WTC11 (cell line): ENCODE data around the gene INPP5A. TPM values are rescaled to one million over a fixed set of nuclear protein-coding genes. Genes with fewer than 3 reads are reported as not detected.

Source experiments
- ATAC-seq: fragments of 200-7000 bp; cut with Tn5 transposase; 2 replicates; pipeline ENCODE4 v1.10.0; 2021; ENCODE audit warnings: mild to moderate bottlenecking, moderate library complexity
- CTCF ChIA-PET: fragments of 300-600 bp; sonication (Branson Sonifier 250); formaldehyde crosslinking; loops from one replicate; lab custom pipeline; 2021; ENCODE audit warnings: antibody characterized with exemption; lab: Charles Lee
- POLR2A ChIA-PET: fragments of 350-600 bp; sonication (Branson Sonifier 250); formaldehyde crosslinking; loops from one replicate; lab custom pipeline; 2021; ENCODE audit warnings: antibody characterized with exemption; lab: Charles Lee
- DNase-seq: peaks from one replicate; pipeline ENCODE4 v3.0.0; 2021; ENCODE audit warnings: low spot score
- H3K27ac Mint-ChIP-seq: 2 replicates; pipeline ENCODE4 v1.8.0; 2021; ENCODE audit warnings: mixed read lengths
- H3K27me3 Mint-ChIP-seq: 2 replicates; pipeline ENCODE4 v1.8.0; 2021; ENCODE audit warnings: low read depth, mild to moderate bottlenecking, moderate library complexity, mixed read lengths
- H3K36me3 Mint-ChIP-seq: 2 replicates; pipeline ENCODE4 v1.8.0; 2021; ENCODE audit warnings: mixed read lengths
- H3K4me1 Mint-ChIP-seq: 2 replicates; pipeline ENCODE4 v1.8.0; 2022; ENCODE audit warnings: mixed read lengths
- H3K4me3 Mint-ChIP-seq: 2 replicates; pipeline ENCODE4 v1.8.0; 2021; ENCODE audit warnings: mild to moderate bottlenecking, moderate library complexity, mixed read lengths
- H3K9me3 Mint-ChIP-seq: 2 replicates; pipeline ENCODE4 v1.8.0; 2021; ENCODE audit warnings: mixed read lengths
- CBFB ChIP-seq: sonication (generic); formaldehyde crosslinking; IDR thresholded peaks from 2 replicates; pipeline ENCODE4 v1.8.1; 2022; ENCODE audit warnings: mild to moderate bottlenecking, low read depth, missing genetic modification reagents
- CREM ChIP-seq: sonication (generic); formaldehyde crosslinking; IDR thresholded peaks from 2 replicates; pipeline ENCODE4 v1.8.1; 2022; ENCODE audit warnings: mild to moderate bottlenecking, missing genetic modification reagents, moderate library complexity
- ELF4 ChIP-seq: sonication (generic); formaldehyde crosslinking; IDR thresholded peaks from 2 replicates; pipeline ENCODE4 v1.8.1; 2022; ENCODE audit warnings: low read depth, mild to moderate bottlenecking, moderate library complexity, missing genetic modification reagents
- ETV6 ChIP-seq: sonication (generic); formaldehyde crosslinking; IDR thresholded peaks from 2 replicates; pipeline ENCODE4 v1.8.1; 2022; ENCODE audit warnings: mild to moderate bottlenecking, missing genetic modification reagents
- FOXP1 ChIP-seq: sonication (generic); formaldehyde crosslinking; IDR thresholded peaks from 2 replicates; pipeline ENCODE4 v1.8.0; 2022; ENCODE audit warnings: missing genetic modification reagents, mild to moderate bottlenecking, moderate library complexity, borderline replicate concordance
- GABPB1 ChIP-seq: sonication (generic); formaldehyde crosslinking; IDR thresholded peaks from 2 replicates; pipeline ENCODE4 v1.8.1; 2023; ENCODE audit warnings: mild to moderate bottlenecking, missing genetic modification reagents
- GRHL2 ChIP-seq: fragments of 250-450 bp; sonication (Bioruptor Pico); IDR thresholded peaks from 2 replicates; pipeline ENCODE4 v1.8.0; 2022; ENCODE audit warnings: mild to moderate bottlenecking, moderate library complexity; ENCODE audit not compliant: insufficient replicate concordance, severe bottlenecking
- HMGA2 ChIP-seq: fragments of 250-450 bp; sonication (Bioruptor Pico); IDR thresholded peaks from 2 replicates; pipeline ENCODE4 v1.4.0; 2021; ENCODE audit warnings: mild to moderate bottlenecking, moderate library complexity
- IRF2 ChIP-seq: sonication (generic); formaldehyde crosslinking; IDR thresholded peaks from 2 replicates; pipeline ENCODE4 v1.8.0; 2022; ENCODE audit warnings: low read depth, missing genetic modification reagents, borderline replicate concordance
- MXD4 ChIP-seq: fragments of 250-450 bp; sonication (Bioruptor Pico); IDR thresholded peaks from 2 replicates; pipeline ENCODE4 v1.8.0; 2021; ENCODE audit warnings: mild to moderate bottlenecking, moderate library complexity, borderline replicate concordance
- NFE2L1 ChIP-seq: sonication (generic); formaldehyde crosslinking; IDR thresholded peaks from 2 replicates; pipeline ENCODE4 v1.8.1; 2023; ENCODE audit warnings: missing genetic modification reagents
- NR1H2 ChIP-seq: sonication (generic); formaldehyde crosslinking; IDR thresholded peaks from 2 replicates; pipeline ENCODE4 v1.9.0; 2021; ENCODE audit warnings: mild to moderate bottlenecking, moderate library complexity, missing genetic modification reagents
- NR3C1 ChIP-seq: sonication (generic); formaldehyde crosslinking; conservative IDR thresholded peaks from 2 replicates; pipeline ENCODE4 v1.8.1; 2023; ENCODE audit warnings: low read depth, mild to moderate bottlenecking, missing genetic modification reagents
- SOX15 ChIP-seq: fragments of 250-450 bp; sonication (Bioruptor Pico); IDR thresholded peaks from 2 replicates; pipeline ENCODE4 v1.9.0; 2021; ENCODE audit warnings: mild to moderate bottlenecking
- TEAD1 ChIP-seq: sonication (generic); formaldehyde crosslinking; IDR thresholded peaks from 2 replicates; pipeline ENCODE4 v1.8.0; 2022; ENCODE audit warnings: mild to moderate bottlenecking, missing genetic modification reagents
- TEAD4 ChIP-seq: sonication (generic); formaldehyde crosslinking; IDR thresholded peaks from 2 replicates; pipeline ENCODE4 v1.8.0; 2022; ENCODE audit warnings: mild to moderate bottlenecking, missing genetic modification reagents
- ZNF263 ChIP-seq: sonication (generic); formaldehyde crosslinking; IDR thresholded peaks from 2 replicates; pipeline ENCODE4 v1.8.1; 2022; ENCODE audit warnings: low read depth, mild to moderate bottlenecking, moderate library complexity, missing genetic modification reagents
- ZNF317 ChIP-seq: sonication (generic); formaldehyde crosslinking; IDR thresholded peaks from 2 replicates; pipeline ENCODE4 v1.8.1; 2023; ENCODE audit warnings: low read depth, mild to moderate bottlenecking, moderate library complexity, missing genetic modification reagents, borderline replicate concordance
- ZNF671 ChIP-seq: fragments of 250-450 bp; sonication (Bioruptor Pico); IDR thresholded peaks from 2 replicates; pipeline ENCODE4 v1.8.0; 2021; ENCODE audit warnings: mild to moderate bottlenecking
- total RNA-seq: library from RNA; stranded (reverse); gene quantifications from 3 replicates; pipeline ENCODE4 v1.2.3, GENCODE V29; 2021
- TF ChIP-seq, protein P1 (sequence below): sonication (generic); formaldehyde crosslinking; IDR thresholded peaks from 2 replicates; pipeline ENCODE4 v1.8.0; 2023; ENCODE audit warnings: missing genetic modification reagents
- TF ChIP-seq, protein P2 (sequence below): sonication (generic); formaldehyde crosslinking; IDR thresholded peaks from 2 replicates; pipeline ENCODE4 v1.8.0; 2023; ENCODE audit warnings: mild to moderate bottlenecking, missing genetic modification reagents
- TF ChIP-seq, protein P3 (sequence below): sonication (generic); formaldehyde crosslinking; IDR thresholded peaks from 2 replicates; pipeline ENCODE4 v1.8.1; 2022; ENCODE audit warnings: missing genetic modification reagents, borderline replicate concordance
- TF ChIP-seq, protein P4 (sequence below): sonication (generic); formaldehyde crosslinking; IDR thresholded peaks from 2 replicates; pipeline ENCODE4 v1.8.0; 2022; ENCODE audit warnings: mild to moderate bottlenecking, missing genetic modification reagents
- TF ChIP-seq, protein P5 (sequence below): sonication (generic); formaldehyde crosslinking; IDR thresholded peaks from 2 replicates; pipeline ENCODE4 v1.8.1; 2023; ENCODE audit warnings: mild to moderate bottlenecking, missing genetic modification reagents, moderate library complexity
- TF ChIP-seq, protein P6 (sequence below): fragments of 250-450 bp; sonication (Bioruptor Pico); IDR thresholded peaks from 2 replicates; pipeline ENCODE4 v1.9.0; 2021; ENCODE audit warnings: moderate library complexity, mild to moderate bottlenecking, inconsistent platforms, borderline replicate concordance
- TF ChIP-seq, protein P7 (sequence below): fragments of 250-450 bp; sonication (Bioruptor Pico); IDR thresholded peaks from 2 replicates; pipeline ENCODE4 v2.1.2; 2022; ENCODE audit warnings: mild to moderate bottlenecking, moderate library complexity

Gene INPP5A
- total RNA-seq, 1 experiment from 2014 or later = 22.1 TPM

DNA sequence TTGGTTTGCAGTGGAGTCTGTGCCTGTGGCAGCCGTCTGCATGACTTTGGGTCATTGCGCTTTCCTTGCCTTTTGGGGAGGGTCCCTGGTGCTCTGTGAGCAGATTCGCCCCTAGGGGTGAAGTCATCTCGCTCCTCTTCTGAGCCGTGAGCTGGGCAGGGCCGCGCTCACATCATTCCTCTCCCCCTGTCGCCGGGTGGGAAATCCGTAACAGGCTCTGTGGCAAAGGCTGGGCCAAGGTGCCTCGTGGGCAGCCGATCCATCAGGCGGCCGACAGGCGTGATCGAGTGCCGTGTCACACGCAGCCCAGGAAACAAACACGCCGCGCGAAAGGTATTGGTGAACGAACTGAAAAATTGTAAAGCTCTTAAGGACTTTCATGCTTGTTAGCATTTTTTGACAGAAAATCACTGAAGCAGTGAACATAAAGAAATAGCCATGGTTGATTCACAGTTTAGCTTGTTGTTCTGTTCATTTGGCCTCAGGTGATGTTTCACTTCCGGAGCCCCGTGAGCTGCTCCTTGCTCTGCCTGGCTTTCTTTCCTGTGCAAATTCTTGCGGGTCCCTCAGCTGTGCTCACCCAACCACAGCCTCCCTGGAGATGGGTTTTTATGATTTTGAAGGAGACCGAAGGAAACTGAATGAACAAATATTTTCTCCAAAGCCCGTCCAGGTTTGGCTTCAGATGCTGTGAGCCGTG is 126.2 kb downstream of the INPP5A start:
- DNase-seq (no peak), ATAC-seq (0 out of 2 replicates have a peak, but pooled peaks have one; percentile 20)
- Mint-ChIP-seq H3K4me1 (no peaks in the 10 kb centered on the region), H3K27me3 (no peaks in the 10 kb centered on the region), H3K4me3 (no peak overlapping the region), H3K36me3 (no peaks in the 10 kb centered on the region), H3K9me3 (no peaks in the 10 kb centered on the region), H3K27ac (no peak overlapping the region)
- ChIA-PET CTCF (interaction anchor here (1.3 kb wide), 1 partner anchor 9 kb away, joined by 4 read pairs; no protein-coding TSS in a partner anchor), POLR2A (no interaction called here)
- TF ChIP-seq ZNF263 (CRISPR knock-in tag) = no peak
- no peak for TF ChIP-seq CBFB (CRISPR knock-in tag)
- no peak for TF ChIP-seq ELF4 (CRISPR knock-in tag)
- TF ChIP-seq FOXP1 = no peak
- TF ChIP-seq, protein P1, sequence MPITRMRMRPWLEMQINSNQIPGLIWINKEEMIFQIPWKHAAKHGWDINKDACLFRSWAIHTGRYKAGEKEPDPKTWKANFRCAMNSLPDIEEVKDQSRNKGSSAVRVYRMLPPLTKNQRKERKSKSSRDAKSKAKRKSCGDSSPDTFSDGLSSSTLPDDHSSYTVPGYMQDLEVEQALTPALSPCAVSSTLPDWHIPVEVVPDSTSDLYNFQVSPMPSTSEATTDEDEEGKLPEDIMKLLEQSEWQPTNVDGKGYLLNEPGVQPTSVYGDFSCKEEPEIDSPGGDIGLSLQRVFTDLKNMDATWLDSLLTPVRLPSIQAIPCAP (CRISPR knock-in tag) = no peak
- no peak for TF ChIP-seq ZNF671 (CRISPR knock-in tag)
- no peak for TF ChIP-seq CREM (CRISPR knock-in tag)
- TF ChIP-seq, protein P2, sequence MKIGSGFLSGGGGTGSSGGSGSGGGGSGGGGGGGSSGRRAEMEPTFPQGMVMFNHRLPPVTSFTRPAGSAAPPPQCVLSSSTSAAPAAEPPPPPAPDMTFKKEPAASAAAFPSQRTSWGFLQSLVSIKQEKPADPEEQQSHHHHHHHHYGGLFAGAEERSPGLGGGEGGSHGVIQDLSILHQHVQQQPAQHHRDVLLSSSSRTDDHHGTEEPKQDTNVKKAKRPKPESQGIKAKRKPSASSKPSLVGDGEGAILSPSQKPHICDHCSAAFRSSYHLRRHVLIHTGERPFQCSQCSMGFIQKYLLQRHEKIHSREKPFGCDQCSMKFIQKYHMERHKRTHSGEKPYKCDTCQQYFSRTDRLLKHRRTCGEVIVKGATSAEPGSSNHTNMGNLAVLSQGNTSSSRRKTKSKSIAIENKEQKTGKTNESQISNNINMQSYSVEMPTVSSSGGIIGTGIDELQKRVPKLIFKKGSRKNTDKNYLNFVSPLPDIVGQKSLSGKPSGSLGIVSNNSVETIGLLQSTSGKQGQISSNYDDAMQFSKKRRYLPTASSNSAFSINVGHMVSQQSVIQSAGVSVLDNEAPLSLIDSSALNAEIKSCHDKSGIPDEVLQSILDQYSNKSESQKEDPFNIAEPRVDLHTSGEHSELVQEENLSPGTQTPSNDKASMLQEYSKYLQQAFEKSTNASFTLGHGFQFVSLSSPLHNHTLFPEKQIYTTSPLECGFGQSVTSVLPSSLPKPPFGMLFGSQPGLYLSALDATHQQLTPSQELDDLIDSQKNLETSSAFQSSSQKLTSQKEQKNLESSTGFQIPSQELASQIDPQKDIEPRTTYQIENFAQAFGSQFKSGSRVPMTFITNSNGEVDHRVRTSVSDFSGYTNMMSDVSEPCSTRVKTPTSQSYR = no peak
- no peak for TF ChIP-seq GABPB1
- TF ChIP-seq, protein P3, sequence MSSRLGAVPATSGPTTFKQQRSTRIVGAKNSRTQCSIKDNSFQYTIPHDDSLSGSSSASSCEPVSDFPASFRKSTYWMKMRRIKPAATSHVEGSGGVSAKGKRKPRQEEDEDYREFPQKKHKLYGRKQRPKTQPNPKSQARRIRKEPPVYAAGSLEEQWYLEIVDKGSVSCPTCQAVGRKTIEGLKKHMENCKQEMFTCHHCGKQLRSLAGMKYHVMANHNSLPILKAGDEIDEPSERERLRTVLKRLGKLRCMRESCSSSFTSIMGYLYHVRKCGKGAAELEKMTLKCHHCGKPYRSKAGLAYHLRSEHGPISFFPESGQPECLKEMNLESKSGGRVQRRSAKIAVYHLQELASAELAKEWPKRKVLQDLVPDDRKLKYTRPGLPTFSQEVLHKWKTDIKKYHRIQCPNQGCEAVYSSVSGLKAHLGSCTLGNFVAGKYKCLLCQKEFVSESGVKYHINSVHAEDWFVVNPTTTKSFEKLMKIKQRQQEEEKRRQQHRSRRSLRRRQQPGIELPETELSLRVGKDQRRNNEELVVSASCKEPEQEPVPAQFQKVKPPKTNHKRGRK = no peak
- no peak for TF ChIP-seq NFE2L1 (CRISPR knock-in tag)
- TF ChIP-seq, protein P4, sequence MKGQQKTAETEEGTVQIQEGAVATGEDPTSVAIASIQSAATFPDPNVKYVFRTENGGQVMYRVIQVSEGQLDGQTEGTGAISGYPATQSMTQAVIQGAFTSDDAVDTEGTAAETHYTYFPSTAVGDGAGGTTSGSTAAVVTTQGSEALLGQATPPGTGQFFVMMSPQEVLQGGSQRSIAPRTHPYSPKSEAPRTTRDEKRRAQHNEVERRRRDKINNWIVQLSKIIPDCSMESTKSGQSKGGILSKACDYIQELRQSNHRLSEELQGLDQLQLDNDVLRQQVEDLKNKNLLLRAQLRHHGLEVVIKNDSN (CRISPR knock-in tag) = no peak

DNA sequence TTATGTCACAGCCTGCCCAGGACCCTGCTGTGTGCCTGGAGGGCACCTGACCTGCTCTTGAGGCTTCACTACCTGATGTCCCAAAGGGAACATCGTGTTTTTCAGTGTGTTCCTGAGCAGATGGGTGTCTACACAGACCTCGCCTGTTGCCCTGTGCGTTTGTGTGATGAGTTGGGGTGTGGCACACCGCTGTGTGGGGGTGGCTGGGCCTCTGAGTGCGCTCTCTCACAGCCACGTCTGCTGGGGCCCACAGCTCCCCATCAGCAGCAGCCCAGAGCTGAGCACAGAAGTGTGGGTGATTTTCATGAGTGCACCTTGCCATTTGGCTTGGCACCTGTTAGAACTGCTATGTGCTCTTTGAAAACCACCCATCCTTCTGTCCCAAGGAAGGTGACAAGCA is 126.8 kb downstream of the INPP5A start:
- no peaks in the 10 kb centered on the region for H3K27me3 Mint-ChIP-seq
- H3K36me3 Mint-ChIP-seq = no peaks in the 10 kb centered on the region
- ChIA-PET POLR2A (no interaction called here), CTCF (interaction anchor here (1.3 kb wide), 1 partner anchor 10 kb away, joined by 4 read pairs; no protein-coding TSS in a partner anchor)
- no peak overlapping the region for H3K4me3 Mint-ChIP-seq
- no peaks in the 10 kb centered on the region for H3K4me1 Mint-ChIP-seq
- no peaks in the 10 kb centered on the region for H3K9me3 Mint-ChIP-seq
- no peak for ATAC-seq
- H3K27ac Mint-ChIP-seq = no peak overlapping the region
- DNase-seq = no peak
- TF ChIP-seq HMGA2 (no peak), ZNF317 (CRISPR knock-in tag) (no peak), TEAD1 (CRISPR knock-in tag) (no peak), GRHL2 (CRISPR knock-in tag) (no peak), MXD4 (CRISPR knock-in tag) (no peak), NR3C1 (no peak), IRF2 (CRISPR knock-in tag) (no peak), NR1H2 (CRISPR knock-in tag) (no peak), SOX15 (CRISPR knock-in tag) (no peak), ZNF263 (CRISPR knock-in tag) (no peak), ETV6 (no peak), TEAD4 (CRISPR knock-in tag) (no peak)
- TF ChIP-seq, protein P5, sequence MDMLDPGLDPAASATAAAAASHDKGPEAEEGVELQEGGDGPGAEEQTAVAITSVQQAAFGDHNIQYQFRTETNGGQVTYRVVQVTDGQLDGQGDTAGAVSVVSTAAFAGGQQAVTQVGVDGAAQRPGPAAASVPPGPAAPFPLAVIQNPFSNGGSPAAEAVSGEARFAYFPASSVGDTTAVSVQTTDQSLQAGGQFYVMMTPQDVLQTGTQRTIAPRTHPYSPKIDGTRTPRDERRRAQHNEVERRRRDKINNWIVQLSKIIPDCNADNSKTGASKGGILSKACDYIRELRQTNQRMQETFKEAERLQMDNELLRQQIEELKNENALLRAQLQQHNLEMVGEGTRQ = no peak
- TF ChIP-seq, protein P6, sequence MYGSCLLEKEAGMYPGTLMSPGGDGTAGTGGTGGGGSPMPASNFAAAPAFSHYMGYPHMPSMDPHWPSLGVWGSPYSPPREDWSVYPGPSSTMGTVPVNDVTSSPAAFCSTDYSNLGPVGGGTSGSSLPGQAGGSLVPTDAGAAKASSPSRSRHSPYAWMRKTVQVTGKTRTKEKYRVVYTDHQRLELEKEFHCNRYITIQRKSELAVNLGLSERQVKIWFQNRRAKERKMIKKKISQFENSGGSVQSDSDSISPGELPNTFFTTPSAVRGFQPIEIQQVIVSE = no peak
- TF ChIP-seq, protein P7, sequence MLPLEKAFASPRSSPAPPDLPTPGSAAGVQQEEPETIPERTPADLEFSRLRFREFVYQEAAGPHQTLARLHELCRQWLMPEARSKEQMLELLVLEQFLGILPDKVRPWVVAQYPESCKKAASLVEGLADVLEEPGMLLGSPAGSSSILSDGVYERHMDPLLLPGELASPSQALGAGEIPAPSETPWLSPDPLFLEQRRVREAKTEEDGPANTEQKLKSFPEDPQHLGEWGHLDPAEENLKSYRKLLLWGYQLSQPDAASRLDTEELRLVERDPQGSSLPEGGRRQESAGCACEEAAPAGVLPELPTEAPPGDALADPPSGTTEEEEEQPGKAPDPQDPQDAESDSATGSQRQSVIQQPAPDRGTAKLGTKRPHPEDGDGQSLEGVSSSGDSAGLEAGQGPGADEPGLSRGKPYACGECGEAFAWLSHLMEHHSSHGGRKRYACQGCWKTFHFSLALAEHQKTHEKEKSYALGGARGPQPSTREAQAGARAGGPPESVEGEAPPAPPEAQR (CRISPR knock-in tag) = no peak
